Measurements from ENCODE around the gene FGF14.

GRCh38 chr13:101916108-101916774 lies 485.6 kb downstream of the FGF14 start:
- TF ChIP-seq CTCF (IDR thresholded peaks at IDR 0.05) (no peak), EP300 (IDR thresholded peaks at IDR 0.05) (no peak), POLR2AphosphoS5 (IDR thresholded peaks at IDR 0.05) (no peak), POLR2A (IDR thresholded peaks at IDR 0.05) (no peak)
